Globus pallidus (tissue), 1 donor: ENCODE results near the gene PARP6.
"Not testable (repeated sequence)": the region's sequence is repeated elsewhere in the genome, so short reads cannot be mapped to it uniquely, and the experiment has no call there.

Source experiments
- DNase-seq: peaks from one replicate; pipeline ENCODE4 v3.0.0-alpha.2; 2015; ENCODE audit warnings: low spot score

Gene PARP6

GRCh38 chr15:72280751-72281150, 8.4 kb upstream of the PARP6 start:
- no peak for DNase-seq

- DNase-seq: no peak
Measured at GRCh38 chr15:72278737-72279136, 6.4 kb upstream of the PARP6 start.

- no peak for DNase-seq
Measured at GRCh38 chr15:72276326-72276700, 4.0 kb upstream of the PARP6 start.

- not testable (repeated sequence) for DNase-seq
Measured at GRCh38 chr15:72275635-72276325, 3.4 kb upstream of the PARP6 start.

- no peak for DNase-seq
Measured at GRCh38 chr15:72272997-72273352, 621 bp upstream of the PARP6 start.

- peak; percentile 15 for DNase-seq
Measured at GRCh38 chr15:72271895-72272212, 500 bp downstream of the PARP6 start.

GRCh38 chr15:72271221-72271620, 1.1 kb downstream of the PARP6 start:
- no peak for DNase-seq

GRCh38 chr15:72269739-72270138, 2.6 kb downstream of the PARP6 start:
- DNase-seq: no peak

GRCh38 chr15:72265031-72265430, 7.3 kb downstream of the PARP6 start:
- DNase-seq: no peak

GRCh38 chr15:72252663-72253299, 19.6 kb downstream of the PARP6 start:
- DNase-seq: no peak

GRCh38 chr15:72249142-72249810, 23.1 kb downstream of the PARP6 start:
- no peak for DNase-seq

GRCh38 chr15:72248514-72248913, 23.8 kb downstream of the PARP6 start:
- DNase-seq: no peak

- DNase-seq: no peak
Measured at GRCh38 chr15:72242775-72243370, 29.5 kb downstream of the PARP6 start.

GRCh38 chr15:72239652-72240051, 32.7 kb downstream of the PARP6 start:
- DNase-seq: no peak

GRCh38 chr15:72238586-72238985, 33.8 kb downstream of the PARP6 start:
- DNase-seq: no peak

GRCh38 chr15:72237853-72238224, 34.5 kb downstream of the PARP6 start:
- DNase-seq: no peak

- DNase-seq: no peak
Measured at GRCh38 chr15:72237029-72237852, 35.1 kb downstream of the PARP6 start.

GRCh38 chr15:72236381-72237003, 35.9 kb downstream of the PARP6 start:
- DNase-seq: no peak

- no peak for DNase-seq
Measured at GRCh38 chr15:72235298-72235697, 37.1 kb downstream of the PARP6 start.

GRCh38 chr15:72233769-72234168, 38.6 kb downstream of the PARP6 start:
- no peak for DNase-seq

- peak; percentile 56 for DNase-seq
Measured at GRCh38 chr15:72231833-72232478, 40.4 kb downstream of the PARP6 start.
